IPS-18c (cell line): Measurements from ENCODE around the gene POLDIP3.

Experiments used
- H3K4me3 ChIP-seq: 2 replicates; pipeline ENCODE4 v1.7.0; 2013; ENCODE audit warnings: low read depth, mild to moderate bottlenecking, low read length, moderate library complexity; ENCODE audit not compliant: insufficient read depth
- H3K9me3 ChIP-seq: one replicate; pipeline ENCODE4 v1.6.1; 2013; ENCODE audit warnings: mild to moderate bottlenecking, low read length, moderate library complexity; ENCODE audit not compliant: control insufficient read depth, insufficient read depth

POLDIP3 gene

GRCh38 chr22:42614312-42615091 is at the start of gene POLDIP3:
Gene POLDIP3 (minus strand): TSS chr22:42614883. CDS start chr22:42614857, 26 bp downstream.
- peak within 1 kb of the TSS; percentile 88 for H3K4me3 ChIP-seq
- H3K9me3 ChIP-seq, result peaks cover 4% of the 10 kb centered on the region

GRCh38 chr22:42661985-42662831 is 47.5 kb upstream of the POLDIP3 start:
- H3K9me3 ChIP-seq, result no peaks in the 10 kb centered on the region
- H3K4me3 ChIP-seq, result peak overlapping the region; percentile 65

GRCh38 chr22:42656578-42656977 is 41.9 kb upstream of the POLDIP3 start:
- no peaks in the 10 kb centered on the region for H3K9me3 ChIP-seq

GRCh38 chr22:42655693-42656092 is 41.0 kb upstream of the POLDIP3 start:
- no peak overlapping the region for H3K4me3 ChIP-seq
- H3K9me3 ChIP-seq, result no peaks in the 10 kb centered on the region

More at GRCh38 chr22:42656578-42656977, 41.9 kb upstream of the POLDIP3 start:
- H3K4me3 ChIP-seq, result no peak overlapping the region

- H3K9me3 ChIP-seq, result no peaks in the 10 kb centered on the region
- no peak overlapping the region for H3K4me3 ChIP-seq
These were observed 39.9 kb upstream of the POLDIP3 start for GRCh38 chr22:42654436-42655073.

GRCh38 chr22:42653999-42654398 is 39.3 kb upstream of the POLDIP3 start:
- no peak overlapping the region for H3K4me3 ChIP-seq
- no peaks in the 10 kb centered on the region for H3K9me3 ChIP-seq

- Histone ChIP-seq H3K9me3 (no peaks in the 10 kb centered on the region), H3K4me3 (no peak overlapping the region)
These were observed 36.5 kb upstream of the POLDIP3 start for GRCh38 chr22:42651134-42651533.

GRCh38 chr22:42649246-42650099 is 34.8 kb upstream of the POLDIP3 start, which contains the start of gene CYB5R3:
Gene CYB5R3 (minus strand): TSS chr22:42649392. CDS start chr22:42649315, 77 bp downstream.
- H3K9me3 ChIP-seq, result no peaks in the 10 kb centered on the region
- H3K4me3 ChIP-seq, result peak within 1 kb of the TSS; percentile 88

GRCh38 chr22:42648368-42649245 is 33.9 kb upstream of the POLDIP3 start:
- Histone ChIP-seq H3K4me3 (peak overlapping the region; percentile 88), H3K9me3 (no peaks in the 10 kb centered on the region)

- peak overlapping the region; percentile 88 for H3K4me3 ChIP-seq
- no peaks in the 10 kb centered on the region for H3K9me3 ChIP-seq
These were observed 33.3 kb upstream of the POLDIP3 start for GRCh38 chr22:42648017-42648367.

GRCh38 chr22:42646569-42647525 is 32.2 kb upstream of the POLDIP3 start:
- no peak overlapping the region; the same call in 1 of the 2 replicates for H3K4me3 ChIP-seq
- no peaks in the 10 kb centered on the region for H3K9me3 ChIP-seq

- no peak overlapping the region for H3K4me3 ChIP-seq
- no peaks in the 10 kb centered on the region for H3K9me3 ChIP-seq
These were observed 31.4 kb upstream of the POLDIP3 start for GRCh38 chr22:42645938-42646568.

- Histone ChIP-seq H3K4me3 (no peak overlapping the region), H3K9me3 (no peaks in the 10 kb centered on the region)
These were observed 30.8 kb upstream of the POLDIP3 start for GRCh38 chr22:42645341-42645937.
